GM23338 (cell line): ENCODE measurements around the gene NOA1. TPM values are rescaled to one million over a fixed set of nuclear protein-coding genes. Genes with fewer than 3 reads are reported as not detected.

Experiments used
- ATAC-seq: fragments of 200-7000 bp; cut with Tn5 transposase; 3 replicates; pipeline ENCODE4 v1.9.1; 2020
- DNase-seq: peaks from one replicate; pipeline ENCODE4 v3.0.0-alpha.2; 2015; ENCODE audit warnings: low spot score
- H2AFZ ChIP-seq: fragments of 200-600 bp; sonication (generic); 2 replicates; pipeline ENCODE4 v1.8.0; 2016; ENCODE audit warnings: antibody characterized with exemption, mild to moderate bottlenecking, moderate library complexity
- H3F3A ChIP-seq: fragments of 200-600 bp; sonication (generic); replicated peaks from 2 replicates; pipeline ENCODE4 v1.8.0; 2017; ENCODE audit warnings: antibody characterized with exemption, mixed run types, low read depth
- H3K27ac ChIP-seq: fragments of 200-600 bp; sonication (generic); 2 replicates; pipeline ENCODE4 v1.6.1; 2016; ENCODE audit warnings: low read depth
- H3K27me3 ChIP-seq: fragments of 200-600 bp; sonication (generic); 2 replicates; pipeline ENCODE4 v1.8.0; 2016; ENCODE audit warnings: mild to moderate bottlenecking, mixed run types, moderate library complexity; ENCODE audit not compliant: insufficient read depth
- H3K36me3 ChIP-seq: fragments of 200-600 bp; sonication (generic); 2 replicates; pipeline ENCODE4 v1.8.0; 2016; ENCODE audit warnings: mild to moderate bottlenecking; ENCODE audit not compliant: insufficient read depth
- H3K4me1 ChIP-seq: fragments of 200-600 bp; sonication (generic); 2 replicates; pipeline ENCODE4 v1.8.0; 2016; ENCODE audit warnings: mild to moderate bottlenecking, moderate library complexity; ENCODE audit not compliant: insufficient read depth
- H3K4me2 ChIP-seq: fragments of 200-600 bp; sonication (generic); 2 replicates; pipeline ENCODE4 v1.7.1; 2017; ENCODE audit warnings: mixed run types
- H3K4me3 ChIP-seq: fragments of 200-600 bp; sonication (generic); 2 replicates; pipeline ENCODE4 v1.6.1; 2016; ENCODE audit warnings: mixed run types
- H3K79me2 ChIP-seq: fragments of 200-600 bp; sonication (generic); replicated peaks from 2 replicates; pipeline ENCODE4 v1.8.0; 2017; ENCODE audit warnings: mild to moderate bottlenecking; ENCODE audit not compliant: insufficient read depth
- H3K9me2 ChIP-seq: fragments of 200-600 bp; sonication (generic); 2 replicates; pipeline ENCODE4 v1.8.0; 2017; ENCODE audit not compliant: insufficient read depth
- H4K20me1 ChIP-seq: fragments of 200-600 bp; sonication (generic); replicated peaks from 2 replicates; pipeline ENCODE4 v1.8.0; 2017; ENCODE audit warnings: mild to moderate bottlenecking; ENCODE audit not compliant: insufficient read depth
- H3K27ac Mint-ChIP-seq: 2 replicates; pipeline ENCODE4 v1.8.0; 2020; ENCODE audit warnings: inconsistent platforms, mild to moderate bottlenecking, moderate library complexity, mixed read lengths
- H3K27me3 Mint-ChIP-seq: 3 replicates; pipeline ENCODE4 v1.8.0; 2022; ENCODE audit warnings: low read depth, mild to moderate bottlenecking, moderate library complexity, mixed read lengths, inconsistent platforms; ENCODE audit not compliant: insufficient read depth, poor library complexity
- H3K36me3 Mint-ChIP-seq: 3 replicates; pipeline ENCODE4 v1.8.0; 2021; ENCODE audit warnings: low read depth, mild to moderate bottlenecking, inconsistent platforms, moderate library complexity, mixed read lengths
- H3K4me1 Mint-ChIP-seq: 3 replicates; pipeline ENCODE4 v1.8.0; 2020; ENCODE audit warnings: mild to moderate bottlenecking, inconsistent platforms, mixed read lengths
- H3K4me3 Mint-ChIP-seq: 3 replicates; pipeline ENCODE4 v1.8.0; 2021; ENCODE audit warnings: moderate library complexity, mild to moderate bottlenecking, inconsistent platforms, mixed read lengths
- H3K9me3 Mint-ChIP-seq: 3 replicates; pipeline ENCODE4 v1.8.0; 2020; ENCODE audit warnings: moderate library complexity, mild to moderate bottlenecking, inconsistent platforms, mixed read lengths
- CREB1 ChIP-seq: fragments of 250-450 bp; sonication (Bioruptor Pico); IDR thresholded peaks from 2 replicates; pipeline ENCODE4 v1.5.0; 2020; ENCODE audit warnings: low read depth, mild to moderate bottlenecking, moderate library complexity
- CTCF ChIP-seq, 2 experiments: fragments of 200-600 bp in 1 of 2; sonication (generic) in 1 of 2; conservative IDR thresholded peaks; 2 replicates each; pipeline versions ENCODE4 v1.5.1 to v1.6.1; 2016 to 2017; ENCODE audit warnings: antibody characterized with exemption in 2 of 2, low read depth in 2 of 2, mild to moderate bottlenecking in 2 of 2, moderate library complexity in 1 of 2
- EZH2 ChIP-seq: fragments of 200-600 bp; sonication (generic); IDR thresholded peaks from one replicate; pipeline ENCODE4 v1.8.0; 2017; ENCODE audit warnings: antibody characterized with exemption, mild to moderate bottlenecking, low read depth; ENCODE audit not compliant: unreplicated experiment
- EZH2phosphoT487 ChIP-seq: fragments of 200-600 bp; sonication (generic); IDR thresholded peaks from one replicate; pipeline ENCODE4 v1.8.1; 2018; ENCODE audit warnings: antibody characterized with exemption; ENCODE audit not compliant: unreplicated experiment
- JUNB ChIP-seq: IDR thresholded peaks from one replicate; pipeline ENCODE4 v1.6.1; 2016; ENCODE audit warnings: antibody characterized with exemption; ENCODE audit not compliant: unreplicated experiment
- NANOG ChIP-seq: IDR thresholded peaks from 2 replicates; pipeline ENCODE4 v1.6.1; 2016; ENCODE audit warnings: antibody characterized with exemption, borderline replicate concordance
- ZNF331 ChIP-seq: fragments of 250-450 bp; sonication (Bioruptor Pico); IDR thresholded peaks from 2 replicates; pipeline ENCODE4 v1.5.0; 2020; ENCODE audit warnings: low read depth, mild to moderate bottlenecking, moderate library complexity
- ZNF462 ChIP-seq: fragments of 250-450 bp; sonication (Bioruptor Pico); IDR thresholded peaks from 2 replicates; pipeline ENCODE4 v1.5.0; 2020; ENCODE audit warnings: mild to moderate bottlenecking, moderate library complexity
- polyA plus RNA-seq: library from polyadenylated mRNA; unstranded; fragments of >200 nt; fragmentation: Nextera tagmentation; extraction: Ambion mirVana; gene quantifications from 2 replicates; pipeline ENCODE4 v1.2.1, GENCODE V29; 2016
- total RNA-seq: library from RNA; depleted of rRNA; stranded (reverse); fragments of >200 nt; shearing (Covaris generic); gene quantifications from 2 replicates; pipeline ENCODE4 v1.2.3, GENCODE V29; 2014

Gene NOA1
- total and polyA plus RNA-seq, 2 experiments from 2014 or later = 15.1 to 50.2 TPM

GRCh38 chr4:56971383-56971782, 6.0 kb downstream of the NOA1 start (continued):
- no peak for TF ChIP-seq ZNF462 (CRISPR knock-in tag)

- DNase-seq (no peak), ATAC-seq (no peak)
- no peaks in the 10 kb centered on the region for H3K9me3 Mint-ChIP-seq
- no peaks in the 10 kb centered on the region for H3K27me3 Mint-ChIP-seq
- no peaks in the 10 kb centered on the region for H3K9me2 ChIP-seq
- no peaks in the 10 kb centered on the region for H3K4me1 Mint-ChIP-seq
- H3K79me2 ChIP-seq = no peaks in the 10 kb centered on the region
- H3K4me3 Mint-ChIP-seq = no peak overlapping the region
- no peaks in the 10 kb centered on the region for H3K27me3 ChIP-seq
- H3K36me3 ChIP-seq = peaks cover 38% of the 10 kb centered on the region
- no peak overlapping the region for H3K4me3 ChIP-seq
- no peaks in the 10 kb centered on the region for H4K20me1 ChIP-seq
- no peak overlapping the region for H3K4me2 ChIP-seq
- H2AFZ ChIP-seq = no peak overlapping the region
- H3K27ac ChIP-seq = peak overlapping the region; percentile 60; the same call in 1 of the 2 replicates
- peaks cover 38% of the 10 kb centered on the region for H3K36me3 Mint-ChIP-seq
- H3F3A ChIP-seq = no peaks in the 10 kb centered on the region
- H3K27ac Mint-ChIP-seq = peak overlapping the region; percentile 56
- no peaks in the 10 kb centered on the region for H3K4me1 ChIP-seq
- no peak for TF ChIP-seq CREB1 (CRISPR knock-in tag)
- TF ChIP-seq ZNF462 (CRISPR knock-in tag) = no peak
- TF ChIP-seq ZNF331 (CRISPR knock-in tag) = no peak
- TF ChIP-seq EZH2 = no peak
- TF ChIP-seq CTCF (conservative IDR thresholded peaks at IDR 0.05; ENCODE audit: low read depth in 2 of 2) = no peak
- TF ChIP-seq NANOG = no peak
- no peak for TF ChIP-seq JUNB
- TF ChIP-seq EZH2phosphoT487 = no peak
Measured at GRCh38 chr4:56961107-56961500, 16.3 kb downstream of the NOA1 start.
